Measurements from ENCODE around the gene PFN4.
"Not testable (repeated sequence)": the region's sequence is repeated elsewhere in the genome, so short reads cannot be mapped to it uniquely, and the experiment has no call there.

Gene PFN4

DNA sequence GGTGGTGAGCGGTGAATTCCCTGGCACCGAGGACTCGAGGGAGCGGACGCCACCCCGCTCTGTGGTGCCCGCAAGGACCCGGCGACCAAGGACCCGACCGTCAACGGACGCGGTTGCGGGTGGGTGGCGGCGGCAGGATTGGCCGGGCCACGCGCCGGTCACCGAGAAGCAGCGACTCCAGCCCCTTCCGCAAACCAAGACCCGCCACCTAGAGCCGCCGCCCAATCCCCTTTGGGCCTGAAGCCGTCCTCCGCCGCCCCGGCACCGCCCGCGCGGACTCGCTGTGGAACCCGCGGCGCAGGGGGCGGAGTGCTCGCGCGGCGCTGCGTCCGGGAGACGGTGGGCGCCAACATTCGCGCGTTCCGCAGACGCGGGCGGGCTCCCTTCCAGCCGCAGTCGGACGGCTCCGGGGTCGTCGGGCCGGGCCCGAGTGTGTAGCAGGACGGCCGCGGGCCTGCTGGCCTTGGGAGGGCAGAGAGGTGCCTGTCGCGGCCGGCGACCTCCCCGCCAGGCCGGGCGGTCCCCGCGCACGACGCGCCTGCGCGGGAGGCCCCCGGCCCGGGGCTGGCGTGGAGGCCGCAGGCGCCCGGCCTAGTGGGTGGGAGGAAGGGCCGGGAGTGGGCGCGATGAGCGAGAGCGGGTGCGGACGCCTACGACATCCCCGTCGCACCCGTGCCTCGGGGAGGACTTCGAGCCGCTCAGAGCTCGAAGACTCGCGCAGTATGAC lies at the start of gene PFN4, which contains the start of gene FAM228B:
TSS of gene PFN4 (minus strand) at position 140 of the 727 bp plus-strand sequence. CDS start 799 bp downstream, outside the sequence.
TSS of gene FAM228B (plus strand) at position 275 of the 727 bp plus-strand sequence. CDS start 893 bp downstream, outside the sequence.
- DNase-seq: peak; percentile 90

GRCh38 chr2:24169023-24169422 lies 45.9 kb upstream of the PFN4 start:
- no peak for DNase-seq

GRCh38 chr2:24164416-24164973 lies 41.4 kb upstream of the PFN4 start:
- peak; percentile 20 for DNase-seq

DNA sequence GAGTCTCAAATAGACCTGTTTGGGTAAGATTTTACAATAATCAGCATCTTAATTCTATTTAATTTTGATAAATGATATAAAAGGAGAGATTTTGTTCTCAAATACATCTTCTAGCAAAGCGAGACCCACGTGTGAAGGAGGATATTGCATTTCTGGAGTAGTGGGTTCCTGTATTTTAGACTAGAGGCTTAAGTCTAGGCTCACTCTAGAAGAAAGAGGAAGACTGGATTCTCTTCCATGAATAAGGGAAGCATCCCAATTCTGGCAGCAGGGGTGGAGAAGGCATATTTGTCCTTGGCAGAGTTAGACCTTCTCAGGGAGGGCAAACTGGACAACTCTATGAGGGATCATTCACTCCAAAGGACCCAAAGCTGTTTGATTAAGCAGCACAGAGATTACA lies 40.5 kb upstream of the PFN4 start:
- no peak for DNase-seq

DNA sequence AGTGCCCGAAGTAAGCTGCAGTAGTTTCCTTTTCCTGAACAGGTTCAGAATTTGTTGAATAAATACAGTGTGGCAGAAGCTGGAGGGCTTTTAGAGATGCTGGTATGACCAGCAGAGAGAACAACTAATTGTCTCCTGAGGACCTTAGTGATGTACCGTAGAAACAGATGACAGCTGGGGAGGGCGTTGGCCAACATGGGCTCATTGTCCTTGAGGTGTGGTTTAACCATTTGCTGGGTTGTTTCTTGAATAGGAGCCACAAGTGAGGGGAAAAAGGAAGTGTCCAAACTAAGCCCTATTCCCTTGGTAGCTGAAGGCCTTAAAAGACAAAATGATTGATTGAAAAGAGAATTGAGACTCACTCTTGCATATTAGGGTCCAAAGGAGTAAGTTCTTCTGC lies 40.1 kb upstream of the PFN4 start:
- peak; percentile 5 for DNase-seq

GRCh38 chr2:24162494-24162893 lies 39.4 kb upstream of the PFN4 start:
- DNase-seq: no peak

- DNase-seq: no peak
These were observed 37.6 kb upstream of the PFN4 start for GRCh38 chr2:24160761-24161160.

DNA sequence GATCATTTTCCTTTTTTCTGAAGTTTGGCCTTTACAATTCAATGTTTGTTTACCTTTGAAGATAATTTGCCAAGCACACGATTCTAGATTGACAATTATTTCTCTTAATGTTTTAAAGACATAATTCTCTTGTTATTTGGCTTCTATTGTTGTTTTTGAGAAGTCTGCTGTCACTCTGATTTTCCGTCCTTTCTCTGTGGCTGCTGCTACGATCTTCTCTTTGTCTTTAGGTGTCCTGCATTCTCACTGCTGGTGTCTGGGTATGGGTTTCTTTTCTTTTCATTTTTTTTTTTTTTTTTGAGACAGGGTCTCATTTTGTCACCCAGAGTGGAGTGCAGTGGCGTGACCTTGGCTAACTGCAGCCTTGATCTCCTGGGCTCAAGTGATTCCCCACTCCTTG lies 36.6 kb upstream of the PFN4 start:
- DNase-seq: no peak

DNA sequence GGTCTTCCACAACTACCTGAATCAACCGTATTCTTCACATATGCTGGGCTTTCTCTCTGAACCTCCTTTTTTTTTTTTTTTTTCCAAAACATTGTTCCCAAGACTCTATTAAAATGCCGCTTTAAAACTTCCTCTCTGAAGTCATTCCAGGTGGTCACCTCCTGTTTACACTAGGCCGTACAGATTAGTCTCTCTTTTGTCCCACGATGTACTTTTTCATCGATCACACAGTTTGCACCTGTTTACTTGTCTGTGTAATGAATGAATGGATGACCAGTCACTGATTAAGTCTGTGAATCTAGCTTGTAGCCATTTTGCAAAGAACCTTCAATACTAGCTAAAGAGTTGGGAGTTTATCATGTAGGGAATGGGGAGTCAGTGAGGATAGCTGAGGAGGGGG lies 35.0 kb upstream of the PFN4 start:
- no peak for DNase-seq

- no peak for DNase-seq
These were observed 30.3 kb upstream of the PFN4 start for GRCh38 chr2:24153478-24153877.

DNA sequence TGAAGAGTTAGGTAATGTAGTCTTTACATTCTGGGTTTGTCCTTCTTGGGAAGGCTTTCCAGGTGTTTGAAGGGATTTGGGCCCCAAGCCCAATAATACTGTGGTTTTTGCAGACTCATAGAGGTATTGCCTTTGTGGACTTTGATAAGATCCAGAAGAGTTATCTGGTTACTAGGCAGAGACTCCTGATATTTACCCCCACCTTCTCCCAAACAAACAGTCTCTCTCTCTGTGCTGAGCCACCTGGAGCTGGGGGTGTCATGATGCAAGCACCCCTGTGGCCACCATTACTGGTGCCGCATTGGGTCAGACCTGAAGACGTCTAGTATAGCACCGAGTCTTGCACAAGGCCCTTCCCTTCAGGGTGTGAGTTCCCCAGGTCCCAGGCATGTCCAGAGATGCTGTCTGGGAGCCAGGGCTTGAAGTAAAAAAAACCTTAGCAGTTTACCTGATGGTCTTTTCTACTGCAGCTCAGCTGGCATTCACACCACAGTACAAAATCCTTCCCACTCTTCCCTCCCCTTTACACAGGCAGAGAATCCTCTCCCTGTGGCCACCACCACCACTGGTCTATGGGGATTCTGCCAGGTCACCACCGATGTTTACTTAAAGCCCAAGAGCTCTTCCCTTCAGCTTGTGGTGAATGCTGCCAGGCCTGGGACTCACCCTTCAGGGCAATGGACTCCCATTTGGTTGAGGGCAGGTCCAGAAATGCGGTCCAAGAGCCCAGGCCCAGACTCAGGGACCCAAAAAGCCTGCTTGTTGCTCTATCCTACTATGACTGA lies 29.5 kb upstream of the PFN4 start:
- no peak for DNase-seq

GRCh38 chr2:24147364-24147763 lies 24.2 kb upstream of the PFN4 start:
- DNase-seq: no peak

DNA sequence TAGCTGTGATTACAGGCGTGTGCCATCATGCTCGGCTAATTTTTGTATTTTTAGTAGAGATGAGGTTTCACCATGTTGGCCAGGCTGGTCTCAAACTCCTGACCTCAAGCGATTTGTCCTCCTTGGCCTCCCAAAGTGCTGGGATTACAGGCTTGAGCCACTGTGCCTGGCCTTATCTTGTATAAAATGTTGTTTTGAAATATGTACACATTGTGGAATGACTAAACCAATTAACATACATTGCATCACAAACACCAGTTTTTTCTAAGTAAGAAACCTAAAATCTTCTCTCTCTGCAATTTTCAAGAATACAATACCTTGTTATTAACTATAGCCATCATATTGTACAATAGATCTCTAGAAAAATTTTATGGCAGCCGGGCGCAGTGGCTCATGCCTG lies 17.2 kb upstream of the PFN4 start:
- DNase-seq: not testable (repeated sequence)

GRCh38 chr2:24132543-24132942 lies 9.4 kb upstream of the PFN4 start:
- no peak for DNase-seq

- no peak for DNase-seq
These were observed 2.8 kb upstream of the PFN4 start for GRCh38 chr2:24125956-24126355.

DNA sequence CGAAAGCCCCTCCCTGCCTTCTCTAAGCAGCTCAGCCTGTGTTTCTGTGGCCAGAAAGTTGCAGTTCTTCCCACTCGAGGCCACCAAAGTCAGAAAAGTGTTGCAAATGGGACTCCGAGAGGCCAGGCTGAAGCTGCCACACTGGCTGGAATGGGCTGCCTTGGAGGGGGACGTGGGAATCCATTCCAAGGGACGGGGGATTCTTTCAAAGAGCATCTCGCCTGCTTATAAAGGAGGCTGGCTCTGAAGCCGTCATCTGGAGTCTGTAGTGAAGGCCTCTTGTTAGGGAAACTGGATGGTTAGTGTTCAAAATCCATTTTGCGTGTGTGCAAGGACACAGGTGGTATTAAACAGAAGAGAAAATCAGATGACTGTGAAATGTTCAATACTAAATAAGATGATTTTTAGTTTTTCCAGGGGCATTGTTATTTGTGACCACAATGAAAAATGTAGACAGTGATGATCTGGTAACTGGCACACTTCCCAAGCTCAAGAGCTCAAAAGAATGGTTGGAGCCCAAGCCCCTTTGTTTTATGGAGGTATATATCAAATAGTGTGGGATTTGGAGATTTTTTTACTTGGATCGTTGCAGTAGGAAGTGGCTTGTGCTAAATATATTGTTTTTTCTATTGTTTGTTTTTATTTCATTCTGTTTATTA lies 917 bp upstream of the PFN4 start:
- DNase-seq: peak; percentile 59

GRCh38 chr2:24122366-24123194 lies 554 bp downstream of the PFN4 start:
- DNase-seq: peak; percentile 13

DNA sequence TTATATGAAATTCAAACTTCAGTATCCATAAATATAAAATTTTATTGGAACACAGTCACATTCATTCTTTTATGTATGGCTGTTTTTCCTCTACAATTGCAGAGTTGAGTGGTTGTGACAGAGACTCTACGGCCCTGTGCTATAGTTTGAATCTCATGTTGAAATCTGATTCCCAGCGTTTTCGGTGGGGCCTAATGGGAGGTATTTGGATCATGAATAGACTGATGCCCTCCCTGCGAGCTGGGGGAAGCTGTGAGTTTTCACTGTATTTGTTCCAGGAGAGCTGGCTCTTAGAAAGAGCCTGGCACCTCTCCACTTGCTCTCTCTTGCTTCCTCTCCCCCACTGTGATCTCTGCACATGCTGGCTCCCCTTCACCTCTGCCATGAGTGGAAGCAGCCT lies 1.7 kb downstream of the PFN4 start:
- peak; percentile 1 for DNase-seq

DNA sequence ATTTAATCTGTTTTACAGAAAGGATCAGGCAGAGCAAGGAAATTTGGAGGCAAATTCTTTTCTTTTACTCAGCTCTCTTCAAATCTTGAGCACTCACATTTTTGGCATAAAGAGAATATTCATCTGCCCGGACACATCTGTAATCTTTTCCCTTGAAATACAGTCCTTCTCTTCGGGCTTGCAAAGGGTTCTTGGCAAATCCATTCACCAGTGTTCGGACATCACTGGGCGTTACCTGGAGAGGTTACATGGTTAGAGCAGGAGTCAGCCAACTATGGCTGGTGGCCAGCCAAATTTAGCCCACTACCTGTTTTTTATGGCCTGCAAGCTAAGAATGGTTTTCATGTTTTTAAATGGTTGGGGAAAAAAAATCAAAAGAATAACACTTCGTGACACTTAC lies 2.1 kb downstream of the PFN4 start:
- DNase-seq: no peak

DNA sequence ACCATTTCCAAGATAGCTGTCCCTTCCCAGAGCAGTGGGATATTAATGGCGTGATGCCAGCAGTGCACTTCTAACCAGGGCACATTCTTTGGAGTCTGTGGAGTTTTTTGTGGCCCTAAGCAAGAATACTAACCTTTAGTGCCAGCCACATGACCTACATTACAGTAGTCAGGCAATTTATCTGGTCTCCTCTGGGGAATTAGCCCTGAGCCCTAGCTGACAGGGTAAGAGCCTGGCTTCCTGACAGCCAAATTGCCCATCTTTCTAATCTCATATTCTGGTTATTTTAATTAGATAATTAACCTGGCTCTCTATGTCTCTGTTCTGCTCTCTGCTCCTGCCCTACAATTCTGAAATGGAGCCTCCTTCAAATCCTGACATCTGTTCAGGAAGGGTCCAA lies 5.2 kb downstream of the PFN4 start:
- peak; percentile 37 for DNase-seq

- DNase-seq: no peak
These were observed 8.1 kb downstream of the PFN4 start for GRCh38 chr2:24115057-24115456.

GRCh38 chr2:24111407-24111901 lies 11.7 kb downstream of the PFN4 start:
- no peak for DNase-seq

All from NCI-H69 (cell line).